HL-60 (cell line): ENCODE measurements around the gene PKP3.

ENCODE experiments used
- DNase-seq, 2 experiments: peaks; one replicate each; pipeline ENCODE4 v3.0.0-alpha.2; 2010 to 2020; ENCODE audit warnings: low read depth in 1 of 2, low spot score in 1 of 2
- H3K27ac ChIP-seq: fragments of 250-450 bp; sonication (Bioruptor Pico); replicated peaks from 2 replicates; pipeline ENCODE4 v1.5.1; 2020; ENCODE audit warnings: mild to moderate bottlenecking, moderate library complexity
- H3K27me3 ChIP-seq: fragments of 250-450 bp; sonication (Bioruptor Pico); 2 replicates; pipeline ENCODE4 v1.5.1; 2021; ENCODE audit warnings: mild to moderate bottlenecking, moderate library complexity; ENCODE audit not compliant: insufficient read depth, poor library complexity, severe bottlenecking
- H3K4me3 ChIP-seq: replicated peaks from 2 replicates; pipeline ENCODE4 v1.5.1; 2011; ENCODE audit warnings: mild to moderate bottlenecking, control low read depth, low read length; ENCODE audit not compliant: insufficient read depth
- CTCF ChIP-seq: IDR thresholded peaks from one replicate; pipeline ENCODE4 v1.5.1; 2011; ENCODE audit warnings: low read length, control low read depth, inconsistent platforms; ENCODE audit not compliant: insufficient read depth
- GABPA ChIP-seq: IDR thresholded peaks from 2 replicates; pipeline ENCODE4 v1.6.1; 2012; ENCODE audit warnings: low read depth
- POLR2AphosphoS5 ChIP-seq: IDR thresholded peaks from 2 replicates; pipeline ENCODE4 v1.6.1; 2012; ENCODE audit warnings: low read depth
- REST ChIP-seq: IDR thresholded peaks from 2 replicates; pipeline ENCODE4 v1.6.1; 2012; ENCODE audit warnings: low read depth; ENCODE audit not compliant: insufficient replicate concordance
- SPI1 ChIP-seq: IDR thresholded peaks from 2 replicates; pipeline ENCODE4 v1.6.1; 2012; ENCODE audit warnings: low read depth, mild to moderate bottlenecking, borderline replicate concordance

Gene PKP3

GRCh38 chr11:355581-356458 is 38.2 kb upstream of the PKP3 start:
- Histone ChIP-seq H3K27me3 (no peaks in the 10 kb centered on the region), H3K4me3 (peak overlapping the region; percentile 3; the same call in 1 of the 2 replicates), H3K27ac (no peak overlapping the region)
- TF ChIP-seq REST (no peak), CTCF (no peak), GABPA (no peak), SPI1 (no peak), POLR2AphosphoS5 (no peak)
- peak in 1 of 2 experiments; percentile 13 for DNase-seq

GRCh38 chr11:356610-357009 is 37.4 kb upstream of the PKP3 start:
- TF ChIP-seq REST (no peak), POLR2AphosphoS5 (no peak), SPI1 (no peak), GABPA (no peak), CTCF (no peak)
- Histone ChIP-seq H3K27me3 (no peaks in the 10 kb centered on the region), H3K27ac (no peak overlapping the region), H3K4me3 (no peak overlapping the region)
- no peak for DNase-seq

- Histone ChIP-seq H3K27ac (no peak overlapping the region), H3K27me3 (no peaks in the 10 kb centered on the region), H3K4me3 (no peak overlapping the region)
- DNase-seq = no peak
- TF ChIP-seq REST = no peak
- TF ChIP-seq POLR2AphosphoS5 = no peak
- no peak for TF ChIP-seq SPI1
- TF ChIP-seq CTCF = no peak
Measured at GRCh38 chr11:357582-357981, 36.4 kb upstream of the PKP3 start.
